GM19023 (cell line): ENCODE measurements around the gene ANKIB1.

Experiments used
- ATAC-seq: cut with Tn5 transposase; IDR thresholded peaks from one replicate; pipeline ENCODE4 v1.9.1; 2021; ENCODE audit warnings: mild to moderate bottlenecking, moderate library complexity; ENCODE audit not compliant: unreplicated experiment

ANKIB1 gene

DNA sequence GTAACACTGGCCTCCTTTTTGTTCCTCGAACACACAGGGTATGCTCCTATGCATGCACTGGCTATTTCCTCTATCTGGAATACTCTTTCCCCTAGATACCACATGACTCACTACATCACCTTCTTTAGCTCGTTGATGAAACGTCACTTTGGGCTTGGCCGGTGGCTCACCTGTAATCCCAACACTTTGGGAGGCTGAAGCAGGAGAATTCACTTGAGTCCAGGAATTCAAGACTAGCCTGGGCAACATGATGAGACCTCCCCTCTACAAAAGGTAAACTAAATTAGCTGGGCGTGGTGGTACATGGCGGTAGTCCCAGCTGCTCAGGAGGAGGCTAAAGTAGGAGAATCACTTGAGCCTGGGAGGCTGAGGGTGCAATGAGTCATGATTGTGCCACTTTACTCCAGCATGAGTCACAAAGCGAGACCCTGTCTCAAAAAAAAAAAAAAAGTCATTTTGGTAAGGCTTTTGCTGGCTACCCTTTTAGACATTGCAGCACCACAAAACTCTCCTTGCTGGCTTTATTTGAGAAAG is 14.5 kb downstream of the ANKIB1 start:
- no peak for ATAC-seq

DNA sequence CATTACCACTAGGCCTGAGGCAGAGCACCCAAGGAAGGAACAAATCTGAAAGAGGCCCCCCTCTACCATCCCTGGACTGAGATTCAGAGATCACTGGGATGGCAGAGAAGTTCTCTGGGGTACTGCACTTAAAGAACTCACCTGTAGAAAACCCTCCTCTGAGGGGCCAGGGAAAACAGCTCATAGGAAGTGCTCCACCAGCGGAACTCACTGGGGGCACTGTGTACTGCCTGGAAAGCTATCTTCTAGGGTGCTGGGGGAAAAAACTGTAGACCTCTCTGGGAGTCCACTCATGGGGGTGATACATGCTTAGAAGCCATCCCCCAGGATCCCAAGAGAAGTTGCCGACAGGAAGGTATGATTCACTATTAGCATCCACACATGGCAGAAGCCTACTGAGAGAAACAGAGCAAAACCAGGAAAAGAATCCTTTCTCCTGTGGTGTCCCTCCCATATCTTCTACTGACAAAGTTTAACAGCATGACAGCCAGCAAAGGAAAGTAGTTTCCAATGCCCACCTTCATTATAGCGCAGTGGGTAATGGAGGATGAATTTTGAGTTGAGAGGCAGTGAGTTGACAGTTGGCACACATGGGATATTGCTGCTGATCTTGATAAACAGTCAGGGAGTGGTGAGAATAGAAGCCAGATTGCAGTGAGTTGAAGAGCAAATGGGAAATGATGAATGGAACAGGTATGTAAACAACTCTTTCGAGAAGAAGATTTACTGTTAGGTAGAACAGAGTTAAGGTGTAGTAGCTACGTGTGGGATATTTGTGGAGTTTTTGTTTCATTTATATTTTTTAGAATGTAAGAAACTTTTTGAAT is 20.9 kb downstream of the ANKIB1 start:
- no peak for ATAC-seq

DNA sequence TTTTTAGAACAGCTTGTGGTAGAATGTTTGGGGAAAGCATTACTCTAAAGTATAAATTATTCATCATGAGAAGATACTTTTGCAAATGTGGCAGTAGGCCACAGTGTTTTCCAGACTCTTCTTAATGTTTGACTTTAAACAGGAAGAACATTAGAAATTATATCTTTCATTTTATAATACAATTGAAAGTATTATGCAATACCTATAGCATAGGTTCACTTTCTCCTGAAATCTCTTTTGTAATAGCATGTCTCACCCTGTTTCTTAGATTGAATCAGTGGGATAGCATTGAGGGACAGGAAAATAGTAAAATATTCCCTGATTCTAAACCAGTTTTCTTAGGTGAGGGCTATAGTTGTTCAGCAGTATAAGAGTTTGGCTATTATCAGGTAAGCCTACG is 23.1 kb downstream of the ANKIB1 start:
- no peak for ATAC-seq

DNA sequence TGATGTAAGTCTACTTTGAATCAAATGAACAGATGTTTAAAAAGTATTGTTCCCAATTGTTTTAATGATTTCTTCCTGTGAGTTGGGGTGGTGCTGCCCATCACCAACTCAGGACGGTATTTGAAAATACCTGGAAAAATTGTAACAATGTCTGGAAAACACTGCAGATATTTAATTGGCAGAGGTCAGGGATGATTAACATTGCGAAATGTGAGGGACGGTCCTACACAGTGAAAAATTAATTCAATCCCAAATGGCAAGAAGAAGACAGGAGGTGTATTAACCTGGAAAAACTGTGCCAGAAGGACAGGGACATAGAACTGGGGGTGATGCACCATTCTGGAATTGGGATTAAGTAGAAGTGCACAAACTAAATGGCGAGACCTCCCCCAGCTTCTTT is 29.6 kb downstream of the ANKIB1 start:
- no peak for ATAC-seq

DNA sequence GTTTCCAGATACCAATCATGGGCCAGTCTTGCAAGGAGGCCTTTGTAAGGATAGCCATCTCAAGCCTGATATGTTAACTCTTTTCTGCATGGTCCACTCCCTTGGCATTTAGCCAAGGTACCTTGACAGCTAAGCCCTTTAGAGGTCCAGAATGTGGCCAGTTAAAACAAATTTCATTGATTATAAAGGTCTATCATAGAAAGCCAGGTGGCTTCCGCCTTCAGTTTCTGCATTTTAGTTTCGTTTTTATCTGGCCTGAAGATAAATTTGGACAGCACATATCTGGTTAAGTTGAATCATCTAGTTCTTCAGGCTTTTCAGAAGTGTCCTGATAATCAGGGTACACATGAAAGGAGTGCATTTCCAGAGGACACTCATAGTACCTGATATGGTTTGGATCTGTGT is 30.7 kb downstream of the ANKIB1 start:
- peak; percentile 91 for ATAC-seq

DNA sequence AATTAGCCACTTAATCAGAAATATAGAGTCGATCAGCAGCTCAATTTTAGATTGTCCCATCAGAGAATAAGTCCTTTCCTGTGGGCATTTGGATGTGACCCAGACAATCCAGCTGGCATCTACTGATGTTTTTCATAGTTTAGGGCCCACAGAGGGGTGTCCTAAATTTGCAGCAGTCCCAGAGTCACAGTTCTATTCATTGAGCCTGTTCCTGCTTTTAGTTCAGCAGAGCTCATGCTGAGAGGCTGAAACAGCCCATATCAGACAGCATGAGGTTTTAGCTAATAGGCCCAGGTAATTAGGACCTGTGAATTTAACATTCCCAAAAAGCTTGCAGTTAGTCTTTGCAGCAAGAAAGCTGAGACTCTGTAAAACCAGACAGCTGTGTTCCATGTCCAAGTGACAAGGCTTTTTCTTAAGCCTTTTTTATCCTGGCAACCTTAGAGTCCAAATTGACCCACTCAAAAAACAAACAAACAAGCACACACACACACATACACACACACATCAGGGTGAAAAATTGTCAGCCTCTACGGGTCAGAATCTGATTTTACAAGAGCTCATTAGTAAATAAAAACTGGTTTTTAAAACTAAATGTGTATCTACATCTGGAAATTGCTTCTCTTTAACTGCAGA is 33.7 kb downstream of the ANKIB1 start:
- no peak for ATAC-seq

DNA sequence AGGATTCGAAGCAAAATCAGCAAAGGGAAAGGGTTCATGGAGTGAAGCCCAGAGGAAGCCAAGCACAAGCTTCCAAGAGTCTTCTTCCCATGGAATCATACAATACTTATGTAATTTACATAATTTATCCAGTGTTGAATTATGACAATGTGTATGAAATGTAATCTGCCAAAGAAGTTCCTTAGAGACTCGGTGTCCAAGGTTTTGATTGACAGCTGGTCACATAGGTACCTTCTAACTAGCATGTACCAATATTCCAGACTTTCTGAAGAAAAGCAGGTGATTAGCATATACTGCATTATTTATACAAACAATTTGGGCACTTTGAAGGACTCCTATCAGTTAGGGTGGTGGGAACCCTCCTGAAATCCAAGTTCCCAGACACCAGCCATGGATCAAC is 35.3 kb downstream of the ANKIB1 start:
- ATAC-seq: no peak

DNA sequence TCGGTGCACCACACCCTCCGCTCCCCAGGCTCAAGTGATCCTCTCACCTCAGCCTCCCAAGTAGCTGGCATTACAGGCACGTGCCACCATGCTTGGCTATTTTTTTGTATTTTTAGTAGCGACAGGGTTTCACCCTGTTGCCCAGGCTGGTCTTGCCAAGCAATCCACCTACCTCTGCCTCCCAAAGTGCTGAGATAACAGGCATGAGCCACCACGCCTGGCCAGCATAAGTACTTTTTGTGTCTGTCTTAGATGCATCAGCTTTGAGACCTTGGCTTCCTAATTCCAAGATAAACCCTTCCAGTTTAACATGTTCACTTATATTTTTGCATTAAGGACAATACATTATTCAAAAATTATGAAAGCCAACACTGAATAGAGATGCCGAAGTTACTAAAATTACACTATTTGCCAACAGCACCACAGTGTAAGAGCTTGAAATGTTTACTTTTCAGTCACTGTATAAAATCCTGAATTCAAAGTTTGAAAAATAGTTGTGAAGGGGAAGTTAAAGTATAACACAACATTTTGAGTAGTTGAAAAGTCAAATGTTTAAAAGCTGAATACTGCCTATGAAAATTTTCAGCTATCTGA is 36.5 kb downstream of the ANKIB1 start:
- no peak for ATAC-seq

DNA sequence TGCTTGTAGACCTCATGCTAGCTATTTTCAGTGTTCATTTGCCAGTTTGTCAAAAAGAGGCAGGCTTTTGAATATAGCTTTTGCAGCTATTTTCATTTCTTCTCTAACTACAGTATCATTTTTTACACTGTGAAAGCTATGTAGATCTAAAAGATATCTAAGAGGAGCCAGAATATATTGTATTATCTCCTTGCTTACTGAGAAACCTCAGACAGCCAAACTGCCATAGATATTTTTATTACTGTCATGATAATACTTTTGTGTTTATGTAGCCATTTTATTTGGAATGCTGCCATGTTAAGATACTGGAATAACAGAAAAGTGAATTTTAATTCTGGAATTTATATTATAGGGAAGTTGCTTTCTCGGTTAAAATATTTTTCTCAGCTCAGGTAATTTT is 37.2 kb downstream of the ANKIB1 start:
- no peak for ATAC-seq

DNA sequence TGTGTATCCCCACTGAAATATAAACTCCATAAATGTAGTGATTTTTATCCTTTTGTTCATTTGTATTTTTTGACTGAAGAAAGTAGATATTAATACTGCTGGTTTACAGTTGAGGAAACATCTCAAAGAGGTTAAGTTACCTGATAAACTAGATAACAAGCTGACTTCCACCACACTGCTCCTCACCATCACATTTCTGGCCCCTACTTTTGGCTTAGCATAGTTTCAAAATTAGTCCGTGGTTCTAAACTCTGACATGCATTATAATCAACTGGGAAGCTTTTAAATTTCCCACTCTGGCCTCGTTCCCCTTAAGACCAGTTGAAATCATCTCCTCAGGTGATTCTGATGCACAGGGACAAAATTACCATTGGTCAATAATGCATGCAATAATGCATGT is 43.5 kb downstream of the ANKIB1 start:
- no peak for ATAC-seq

DNA sequence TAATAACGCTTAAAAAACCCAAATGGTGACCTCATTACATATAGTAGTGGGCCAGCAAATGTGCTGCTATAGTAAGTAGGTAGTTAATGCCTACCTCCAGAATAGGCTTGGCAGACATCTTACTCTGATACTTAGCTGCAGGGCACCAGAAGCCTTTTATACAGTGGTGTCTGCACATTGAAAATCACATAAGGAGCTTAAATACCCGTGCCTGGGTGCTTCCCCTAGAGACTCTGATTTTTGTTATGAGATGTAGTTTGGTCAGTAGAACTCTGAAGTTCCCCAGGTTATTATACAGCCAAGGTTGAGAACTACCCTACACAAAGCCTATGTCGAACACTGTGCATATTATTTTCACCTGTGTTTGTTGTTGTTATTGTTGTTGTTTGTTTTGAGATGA is 47.2 kb downstream of the ANKIB1 start:
- peak; percentile 57 for ATAC-seq

DNA sequence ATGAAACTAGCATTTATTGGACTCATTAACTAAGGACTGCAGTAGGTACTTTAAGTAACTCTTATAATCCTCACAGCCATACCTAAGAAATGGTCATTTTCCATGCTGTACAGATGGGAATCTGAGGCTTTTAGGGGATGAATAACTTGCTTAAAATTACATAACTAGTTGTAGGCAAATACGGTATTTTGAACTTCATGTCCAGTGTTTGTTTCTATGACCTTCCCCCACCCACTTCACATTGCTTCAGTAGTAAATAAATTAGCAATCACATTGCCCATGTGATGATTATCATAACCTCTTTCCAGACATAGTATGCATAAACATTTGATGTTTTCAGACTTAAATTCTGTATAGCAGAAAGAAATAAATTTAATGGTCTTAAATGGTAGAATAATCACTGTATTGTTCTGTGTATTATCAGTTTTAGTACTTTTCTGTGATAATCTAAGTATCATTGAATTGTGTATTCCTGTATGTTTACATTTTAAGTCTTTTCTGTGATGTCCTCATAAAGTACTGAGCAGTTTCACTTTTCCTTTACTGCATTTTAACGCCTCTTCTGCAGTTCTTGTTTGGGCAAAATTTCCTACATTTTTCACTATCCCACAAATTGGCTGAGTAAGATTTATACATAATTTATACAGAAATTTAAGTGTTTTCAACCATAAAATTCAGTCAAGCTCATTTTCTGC is 48.3 kb downstream of the ANKIB1 start:
- no peak for ATAC-seq

DNA sequence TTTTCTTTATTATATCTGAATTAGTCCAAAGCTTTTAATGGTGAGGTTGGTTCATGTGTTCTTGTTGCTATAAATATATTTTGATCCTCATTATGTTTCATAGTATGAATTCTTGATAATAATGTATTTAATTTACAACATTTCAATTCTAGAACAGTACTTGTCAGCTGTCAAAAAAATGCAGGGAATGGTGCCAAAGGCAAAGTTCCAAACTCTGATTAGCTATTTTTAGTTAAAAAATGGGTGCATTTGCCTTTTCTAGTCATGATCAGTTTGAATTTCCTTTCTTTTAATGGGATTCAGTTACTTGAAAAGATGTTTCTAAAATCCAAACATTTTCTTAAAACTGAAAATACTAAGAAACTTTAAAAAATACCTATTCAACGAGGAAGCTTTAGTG is 49.6 kb downstream of the ANKIB1 start:
- ATAC-seq: no peak

DNA sequence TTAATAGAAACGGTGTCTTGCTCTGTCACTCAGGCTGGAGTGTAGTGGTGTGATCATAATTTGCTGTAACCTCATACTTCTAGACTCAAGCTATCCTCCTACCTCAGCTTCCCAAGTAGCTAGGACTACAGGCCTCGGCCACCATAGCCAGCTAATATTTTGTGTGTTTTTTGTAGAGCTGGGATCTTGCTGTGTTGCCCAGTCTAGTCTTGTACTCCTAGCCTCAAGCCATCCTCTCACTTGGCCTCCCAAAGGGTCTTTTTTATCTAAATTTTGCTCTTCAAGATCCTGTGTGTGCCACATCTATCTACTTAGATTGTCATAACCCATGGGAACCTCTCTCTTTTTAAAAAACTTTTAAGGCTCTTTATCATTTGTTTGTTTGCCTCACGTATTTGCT is 50.5 kb downstream of the ANKIB1 start:
- no peak for ATAC-seq

DNA sequence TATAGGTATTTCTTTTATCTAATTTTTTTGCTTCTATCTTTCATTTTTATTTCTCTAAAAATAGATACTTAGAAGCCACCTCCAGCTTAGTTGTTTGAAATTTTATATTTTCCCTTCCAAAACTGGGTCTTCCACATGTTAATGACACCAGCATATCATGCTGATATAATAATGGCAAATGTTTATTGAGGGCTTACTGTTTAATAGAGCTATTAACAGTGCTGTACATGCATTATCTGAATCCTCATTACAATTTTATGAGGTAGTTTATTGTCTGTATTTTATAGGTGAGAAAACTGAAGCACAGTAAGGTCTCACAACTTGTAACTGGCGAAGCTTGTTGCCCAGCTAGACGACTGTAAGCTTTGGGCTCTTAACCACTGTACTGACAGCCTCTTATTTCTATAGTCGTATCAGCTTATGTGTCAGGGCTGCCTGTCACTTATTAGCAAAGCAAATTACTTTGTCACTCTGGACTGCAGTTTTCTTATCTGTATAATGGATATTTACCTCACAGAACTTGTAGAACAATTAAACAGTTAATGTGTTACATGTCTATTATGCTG is 51.2 kb downstream of the ANKIB1 start:
- no peak for ATAC-seq

DNA sequence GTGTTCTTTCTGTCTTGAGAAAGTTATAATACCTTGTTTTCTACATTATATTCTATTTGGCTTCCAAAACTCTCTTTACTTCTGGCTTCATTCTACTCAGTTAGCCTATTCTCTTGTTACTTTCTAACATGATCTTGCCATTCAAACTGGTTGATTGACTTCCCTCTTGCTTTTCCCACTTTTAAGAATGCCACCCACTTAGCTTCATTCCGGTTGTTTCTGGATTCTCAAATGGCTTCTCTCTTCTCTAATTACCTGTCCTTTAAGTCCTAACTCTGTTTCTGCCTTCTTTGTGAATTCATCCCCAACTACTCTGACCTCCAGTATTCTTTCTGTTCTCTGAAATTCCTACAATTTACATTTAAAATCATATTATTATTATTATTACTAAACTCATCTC is 52.0 kb downstream of the ANKIB1 start:
- no peak for ATAC-seq

DNA sequence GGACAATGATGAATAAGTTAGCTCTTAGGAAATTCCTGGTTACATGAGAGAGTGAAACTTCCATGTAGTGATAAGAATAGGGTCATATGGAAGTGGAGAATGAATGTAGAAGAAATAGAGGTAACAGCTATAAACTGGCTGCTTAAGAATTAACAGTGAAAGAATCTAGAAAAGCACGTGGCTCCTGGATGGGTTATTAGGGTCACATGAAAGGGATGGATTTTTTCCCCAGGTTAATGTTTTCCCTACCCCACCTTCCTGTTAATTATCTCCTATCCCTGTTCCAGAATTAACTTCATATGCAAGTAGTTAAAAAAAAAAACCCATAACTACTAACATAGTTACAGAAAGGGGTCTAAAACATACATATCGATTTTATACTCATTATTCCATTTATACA is 58.0 kb downstream of the ANKIB1 start:
- no peak for ATAC-seq

DNA sequence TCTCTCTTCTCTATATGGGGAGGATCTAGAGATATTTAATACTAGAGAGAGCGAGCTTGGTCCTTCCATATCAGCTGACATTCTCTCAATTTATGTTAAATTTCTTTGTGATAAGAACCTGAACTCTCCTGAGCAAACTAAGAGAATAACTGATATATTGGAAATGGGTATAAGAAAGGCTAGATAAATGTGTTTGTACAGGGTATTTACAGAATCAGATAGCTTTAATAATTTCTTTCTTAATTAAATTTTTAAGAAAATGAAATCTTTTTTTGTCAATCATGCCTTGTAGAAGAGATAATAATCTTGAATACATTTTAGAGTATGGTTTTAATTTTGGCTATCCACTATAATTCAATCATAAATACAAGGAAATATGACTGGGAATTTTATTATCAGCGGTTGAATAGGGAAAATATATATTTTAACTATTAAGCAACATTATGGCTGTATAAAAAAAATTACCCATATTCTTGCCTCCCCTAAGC is 58.7 kb downstream of the ANKIB1 start:
- no peak for ATAC-seq

DNA sequence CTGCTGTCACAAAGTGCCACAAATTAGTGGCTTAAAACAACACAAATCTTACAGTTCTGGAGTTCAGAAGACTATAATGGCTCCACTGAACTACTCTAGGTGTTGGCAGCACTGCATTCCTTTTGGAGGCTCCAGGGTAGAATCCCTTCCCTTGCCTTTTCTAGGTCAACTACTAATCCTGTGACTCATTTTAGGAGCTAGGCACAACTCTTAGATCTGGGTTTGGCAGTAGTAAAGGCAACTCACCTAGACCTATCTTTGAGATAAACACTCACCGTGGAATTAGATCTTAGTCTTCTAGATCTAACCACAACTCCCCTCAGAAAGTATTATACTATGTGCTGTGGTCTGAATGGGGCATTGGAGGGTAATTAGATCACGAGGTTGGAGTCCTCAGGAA is 60.4 kb downstream of the ANKIB1 start:
- ATAC-seq: no peak

DNA sequence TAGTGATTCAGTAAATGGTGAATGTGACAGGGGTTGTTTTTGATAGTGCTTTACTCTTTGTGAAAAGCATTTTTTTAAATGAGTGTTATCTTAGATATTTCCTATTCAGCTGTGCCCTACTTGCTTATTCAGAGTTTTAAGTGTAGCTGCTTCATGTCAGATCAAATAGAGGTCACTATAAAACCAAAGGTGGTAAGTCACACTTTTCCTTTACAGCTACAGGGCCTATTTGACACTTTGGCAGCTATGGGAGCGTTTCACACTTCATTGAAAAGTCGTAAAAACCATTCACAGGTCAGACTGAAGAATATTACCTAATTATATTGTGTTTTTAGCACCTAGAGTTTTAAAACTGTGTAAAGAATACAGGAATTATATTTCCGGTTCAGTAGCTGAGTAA is 67.3 kb downstream of the ANKIB1 start:
- ATAC-seq: no peak

DNA sequence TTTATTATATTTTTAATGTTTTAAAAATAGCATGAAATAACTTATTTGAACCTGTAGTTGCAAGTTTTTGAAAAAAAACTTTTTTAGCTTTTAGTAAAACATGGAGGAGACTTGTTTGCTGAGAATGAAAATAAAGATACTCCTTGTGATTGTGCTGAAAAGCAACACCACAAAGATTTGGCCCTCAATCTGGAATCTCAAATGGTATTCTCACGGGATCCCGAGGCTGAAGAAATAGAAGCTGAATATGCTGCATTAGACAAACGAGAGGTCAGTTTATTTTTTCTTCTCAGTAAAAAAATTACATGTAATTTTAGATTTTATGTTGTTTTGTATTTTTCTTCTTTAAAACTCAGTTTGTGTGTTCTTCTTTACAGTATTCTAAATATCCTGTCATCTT is 73.5 kb downstream of the ANKIB1 start:
- ATAC-seq: no peak
